ENCODE results near the gene CPLX3.

The CPLX3 gene

GRCh38 chr15:74845208-74845568 lies 18.8 kb downstream of the CPLX3 start:
- DNase-seq (ENCODE audit: low spot score) = no peak

GRCh38 chr15:74845581-74845980 lies 19.2 kb downstream of the CPLX3 start:
- DNase-seq (ENCODE audit: low spot score) = no peak

DNA sequence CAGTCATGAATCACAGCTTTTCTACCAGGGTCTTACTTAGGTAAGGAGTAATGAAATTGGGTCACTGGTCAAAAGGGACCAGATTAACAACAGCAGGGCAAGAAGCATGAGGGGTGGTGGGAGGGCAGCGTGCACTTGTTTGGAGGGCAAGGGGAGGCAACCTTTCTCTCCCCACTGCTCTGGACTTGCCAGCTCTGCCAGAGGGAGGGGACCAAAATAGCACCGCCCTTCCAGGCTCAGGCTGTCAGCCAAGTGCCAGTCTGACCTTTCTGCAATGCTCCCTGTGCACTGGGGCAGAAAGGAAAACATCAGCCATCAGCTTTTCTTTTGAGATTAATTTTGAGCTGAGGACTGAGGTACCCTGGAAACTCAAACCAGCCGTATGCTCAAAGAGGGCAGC lies 21.0 kb downstream of the CPLX3 start:
- no peak for DNase-seq (ENCODE audit: low spot score)

- DNase-seq (ENCODE audit: low spot score) = no peak
Measured at GRCh38 chr15:74850393-74850792, 24.0 kb downstream of the CPLX3 start.

DNA sequence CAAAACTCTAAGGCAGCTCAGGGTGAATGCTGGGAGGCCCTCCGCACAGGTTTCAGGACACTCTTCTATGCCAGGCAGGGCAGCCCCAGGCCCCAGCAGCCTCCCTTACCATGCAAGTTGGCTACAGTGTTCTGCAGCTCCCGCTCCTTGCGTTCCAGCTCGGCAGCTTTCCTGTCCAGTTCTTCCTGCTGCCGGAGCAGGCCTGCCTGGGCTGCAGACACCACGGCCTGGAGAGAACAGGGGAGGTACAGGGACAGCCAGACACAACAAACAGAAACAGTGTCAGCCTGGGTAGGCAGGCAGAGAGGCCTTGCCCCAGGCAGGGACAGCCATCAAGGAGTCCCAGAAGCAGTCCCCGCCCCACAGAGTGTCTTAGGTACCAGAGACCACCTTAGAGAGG lies 25.5 kb downstream of the CPLX3 start:
- no peak for DNase-seq (ENCODE audit: low spot score)

DNA sequence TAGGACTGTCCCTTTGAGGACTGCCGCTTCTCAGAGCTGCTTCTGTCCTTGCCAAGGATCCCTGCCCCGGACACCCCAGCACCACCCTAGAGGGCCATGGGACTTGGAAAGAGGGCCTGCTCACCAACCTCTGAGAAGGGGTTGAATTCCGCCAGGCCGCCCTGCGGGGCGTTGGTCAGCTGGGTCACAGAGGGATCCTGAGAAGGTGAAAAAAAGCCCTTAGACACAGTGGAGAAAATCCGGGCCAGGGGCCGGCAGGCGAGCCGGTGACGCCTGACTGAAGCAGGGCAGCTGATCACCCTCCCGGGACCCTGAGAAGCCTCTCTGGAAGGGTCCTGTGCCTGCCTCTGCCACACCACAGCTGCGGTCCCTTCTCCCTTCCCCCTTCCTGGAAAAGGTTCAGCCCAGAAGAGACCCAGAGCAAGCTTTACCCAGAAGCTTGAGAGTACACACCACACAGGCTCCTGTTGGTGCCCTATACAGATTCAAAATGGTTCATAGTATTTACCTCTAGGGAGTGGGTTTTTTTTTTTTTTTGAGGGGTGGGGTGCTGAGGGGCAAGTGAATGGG lies 28.1 kb downstream of the CPLX3 start:
- DNase-seq (ENCODE audit: low spot score) = no peak

GRCh38 chr15:74855857-74856256 lies 29.4 kb downstream of the CPLX3 start:
- DNase-seq (ENCODE audit: low spot score) = no peak

GRCh38 chr15:74856537-74856936 lies 30.1 kb downstream of the CPLX3 start:
- no peak for DNase-seq (ENCODE audit: low spot score)

GRCh38 chr15:74857082-74857655 lies 30.7 kb downstream of the CPLX3 start:
- no peak for DNase-seq (ENCODE audit: low spot score)

DNA sequence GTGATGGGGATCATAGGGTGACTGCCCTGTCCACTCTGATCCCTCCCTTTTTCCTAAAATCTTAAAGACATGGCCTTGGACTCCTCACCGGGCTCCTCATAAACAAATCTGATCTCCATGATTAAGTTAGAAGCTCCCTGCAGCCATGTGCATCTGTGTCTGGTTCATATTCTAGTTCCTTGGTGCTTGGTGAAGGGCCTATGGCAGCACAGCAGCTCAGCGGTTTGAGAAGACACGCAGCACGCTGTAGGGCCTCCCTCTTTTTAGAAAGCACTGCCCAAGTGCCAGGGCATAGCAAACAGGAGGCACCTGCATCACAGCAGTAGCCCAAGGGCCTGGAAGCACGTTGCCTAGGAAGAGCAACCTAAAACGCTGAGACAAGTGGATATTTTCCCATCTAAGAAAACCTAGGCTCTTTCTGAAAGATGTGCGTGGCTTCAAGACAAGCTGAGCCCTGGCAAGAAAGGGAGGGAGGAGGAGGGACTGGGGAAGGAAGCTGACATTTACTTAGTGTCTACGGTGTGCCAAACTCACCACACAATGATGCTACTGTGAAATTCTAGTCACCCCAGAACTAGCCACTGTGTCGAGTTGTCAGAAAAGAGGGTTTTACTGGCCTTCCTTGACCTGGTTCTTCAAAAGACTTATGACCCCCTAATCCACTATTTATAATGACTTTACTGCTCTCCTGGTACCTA lies 31.4 kb downstream of the CPLX3 start:
- no peak for DNase-seq (ENCODE audit: low spot score)

- no peak for DNase-seq (ENCODE audit: low spot score)
Measured at GRCh38 chr15:74858369-74858740, 31.9 kb downstream of the CPLX3 start.

DNA sequence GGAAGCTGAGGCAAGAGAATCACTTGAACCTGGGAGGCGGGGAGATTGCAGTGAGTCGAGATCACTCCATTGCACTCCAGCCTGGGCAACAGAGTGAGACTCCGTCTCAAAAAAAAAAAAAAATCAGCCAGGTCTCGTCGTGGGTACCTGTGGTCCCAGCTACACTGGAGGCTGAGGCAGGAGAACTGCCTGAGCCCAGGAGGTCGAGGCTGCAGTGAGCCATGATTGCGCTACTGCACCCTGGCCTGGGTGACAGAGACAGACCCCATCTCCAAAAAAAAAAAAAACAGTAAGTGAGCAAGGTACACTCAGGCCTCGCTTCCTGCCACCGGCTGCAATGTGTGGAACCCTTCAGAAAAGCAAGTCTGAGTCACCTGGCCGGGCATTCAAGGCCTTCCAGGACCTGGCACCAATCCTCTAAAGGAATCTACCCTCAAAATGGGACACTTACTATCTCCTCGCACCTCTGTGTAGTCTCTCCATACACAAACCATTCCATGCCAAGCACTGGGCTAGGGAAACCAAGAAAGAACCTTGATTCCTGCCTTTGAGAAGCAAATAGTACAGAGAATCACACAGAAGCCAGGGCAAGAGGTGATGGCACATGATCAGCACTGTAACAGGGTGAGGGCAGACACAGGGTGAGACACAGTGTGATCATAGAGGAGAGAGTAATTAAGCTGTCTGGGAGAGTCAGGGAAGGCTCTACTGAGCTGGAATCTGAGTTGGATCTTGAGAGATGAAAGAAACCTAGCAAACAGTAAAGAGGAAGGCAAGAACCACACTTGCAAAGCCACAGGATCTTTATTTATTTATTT lies 37.0 kb downstream of the CPLX3 start:
- no peak for DNase-seq (ENCODE audit: low spot score)

- no peak for DNase-seq (ENCODE audit: low spot score)
Measured at GRCh38 chr15:74864296-74864695, 37.9 kb downstream of the CPLX3 start.

DNA sequence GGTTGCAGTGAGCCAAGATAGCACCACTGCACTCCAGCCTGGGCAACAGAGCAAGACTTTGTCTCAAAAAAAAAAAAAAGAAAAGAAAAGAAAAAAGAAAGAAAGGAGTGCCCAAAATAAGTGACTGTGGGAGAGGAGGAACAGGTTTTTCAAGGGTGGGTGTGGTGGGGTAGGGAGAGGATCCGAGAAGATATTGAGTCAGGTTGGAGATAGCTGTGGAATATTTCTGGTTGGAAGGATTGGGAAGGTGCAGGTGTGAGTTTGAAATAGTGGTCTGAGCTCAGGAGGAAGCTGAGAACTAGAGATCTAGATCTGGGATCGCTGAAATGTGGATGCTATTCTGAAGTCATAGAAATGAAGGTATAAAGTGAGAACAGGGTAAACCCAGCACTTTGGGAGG lies 38.9 kb downstream of the CPLX3 start:
- DNase-seq (ENCODE audit: low spot score) = no peak

DNA sequence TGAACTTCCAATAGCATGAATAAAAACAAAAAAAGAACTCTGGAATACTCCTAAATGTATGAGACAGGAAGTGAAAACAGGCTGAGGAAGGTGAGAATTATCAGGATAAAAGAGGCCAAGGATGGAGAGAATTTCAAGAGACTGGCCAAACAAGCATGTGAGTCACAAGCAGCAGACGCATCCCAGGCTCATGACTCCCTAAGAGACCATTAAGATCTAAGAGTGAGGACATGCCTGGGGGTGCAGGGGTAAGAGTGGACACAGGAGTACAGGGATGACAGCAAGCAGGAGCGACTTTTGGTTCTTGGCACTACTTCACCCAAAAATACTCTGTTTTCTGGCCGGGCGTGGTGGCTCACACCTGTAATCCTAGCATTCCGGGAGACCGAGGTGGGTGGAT lies 39.7 kb downstream of the CPLX3 start:
- DNase-seq (ENCODE audit: low spot score) = no peak

DNA sequence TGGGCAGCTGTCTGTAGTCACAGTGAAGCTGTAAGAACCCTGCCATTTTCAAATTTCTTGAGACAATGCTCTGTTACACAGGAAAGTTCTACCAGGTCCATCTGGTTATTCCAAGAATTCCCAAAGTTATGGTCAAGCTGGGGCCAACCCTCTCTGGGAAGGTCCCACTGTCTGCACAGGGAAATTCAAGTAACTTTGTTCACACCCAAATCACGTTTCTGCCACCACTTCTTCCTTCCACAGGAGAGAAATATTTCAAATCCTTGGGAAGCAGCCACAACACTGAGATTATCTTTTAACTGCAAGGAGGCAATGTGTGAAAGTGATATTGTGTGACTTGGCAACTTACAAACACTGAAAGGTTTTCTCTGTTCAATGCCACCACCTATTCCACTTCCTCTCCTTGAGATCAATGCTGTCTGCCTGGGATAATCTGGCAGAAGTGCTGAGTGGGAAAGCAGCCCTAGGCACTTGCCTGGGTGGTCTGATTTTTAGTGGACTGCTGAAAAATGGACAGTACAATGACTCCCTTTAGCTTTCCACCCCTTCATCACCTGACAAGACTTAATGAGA lies 41.1 kb downstream of the CPLX3 start:
- DNase-seq (ENCODE audit: low spot score) = no peak

GRCh38 chr15:74868059-74868458 lies 41.6 kb downstream of the CPLX3 start:
- DNase-seq (ENCODE audit: low spot score) = no peak

DNA sequence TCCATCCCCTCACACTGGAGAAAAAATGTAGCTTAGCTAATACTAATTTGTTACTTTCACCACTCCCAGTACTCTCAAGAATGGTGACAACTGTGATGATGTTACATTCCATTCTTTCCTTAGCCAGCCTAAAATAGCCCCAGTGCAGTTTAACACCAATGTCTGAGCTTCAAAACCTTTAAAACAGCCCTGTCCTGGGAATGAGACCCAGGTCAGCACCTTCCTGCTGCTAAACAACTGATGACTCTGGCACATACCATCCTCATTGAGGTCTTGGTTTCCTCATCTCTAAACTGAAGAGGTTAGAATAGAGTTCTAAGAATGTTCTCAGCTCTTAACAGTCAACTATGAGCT lies 42.9 kb downstream of the CPLX3 start:
- DNase-seq (ENCODE audit: low spot score) = no peak

DNA sequence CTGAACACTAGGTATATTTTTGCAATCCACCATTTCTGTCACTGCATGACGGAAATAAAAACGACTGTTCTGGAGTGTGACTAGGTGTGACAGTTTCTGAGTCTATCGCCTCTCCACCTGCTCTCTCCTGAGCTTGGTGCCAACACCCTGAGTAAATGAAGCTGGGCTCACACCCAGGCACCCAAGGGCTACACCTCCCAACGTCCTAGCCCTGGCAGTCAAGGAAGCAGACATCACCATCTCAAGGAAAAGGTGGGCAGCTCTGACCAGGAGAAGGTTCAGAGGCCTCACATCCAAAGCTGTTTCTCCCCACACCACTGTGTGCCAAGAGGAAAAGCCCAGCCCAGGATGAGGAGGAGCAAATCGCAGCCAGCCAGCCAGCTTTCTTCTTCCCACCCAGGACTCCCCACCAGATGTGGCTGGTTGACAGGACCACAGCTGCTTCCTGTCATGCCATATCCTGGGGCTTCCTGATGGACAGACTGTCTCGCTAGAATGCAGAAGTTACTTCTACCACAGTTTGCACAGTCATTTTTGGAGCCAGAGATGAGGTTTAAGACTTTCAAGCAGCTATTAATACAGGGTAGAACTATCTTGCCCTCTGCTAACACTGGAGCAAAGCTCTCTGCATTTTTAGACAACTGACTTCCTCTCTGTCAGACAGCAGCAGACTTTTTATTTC lies 43.4 kb downstream of the CPLX3 start:
- DNase-seq (ENCODE audit: low spot score) = peak; percentile 11

DNA sequence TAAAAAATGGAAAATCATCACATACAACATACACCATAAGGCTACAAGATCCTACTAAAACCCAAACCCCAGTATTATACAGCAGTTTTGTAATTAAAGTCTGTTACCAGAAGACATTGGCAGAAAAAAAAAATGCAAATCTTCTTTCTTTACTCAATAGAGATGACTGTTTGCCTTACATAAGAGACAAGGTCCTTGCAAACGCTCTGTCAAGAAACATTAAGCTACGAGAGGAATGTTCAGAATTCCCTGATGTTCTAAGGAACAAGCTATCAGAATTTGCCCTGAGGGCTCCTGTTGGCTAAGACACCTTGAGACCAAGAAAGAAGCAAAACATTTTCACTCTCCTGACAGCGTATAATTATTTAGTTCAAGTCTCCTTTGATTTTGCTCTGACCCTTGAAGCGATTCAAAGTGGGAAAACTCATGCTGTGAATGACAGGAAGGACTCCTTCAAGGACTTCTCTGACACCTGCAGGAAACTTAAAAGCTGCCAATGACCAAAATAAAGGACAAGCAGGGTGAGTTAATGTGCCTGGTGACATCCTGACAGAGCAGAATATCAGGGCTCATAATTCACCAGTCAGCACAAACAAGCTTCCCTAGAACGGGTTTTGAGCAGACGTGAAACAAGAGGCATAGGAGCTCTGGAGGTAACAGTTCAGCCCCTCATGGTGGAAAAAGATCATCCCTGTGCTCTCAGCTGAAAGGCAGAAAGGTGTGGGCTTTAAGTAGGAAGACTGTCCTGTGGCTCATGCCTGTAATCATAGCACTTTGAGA lies 44.2 kb downstream of the CPLX3 start:
- DNase-seq (ENCODE audit: low spot score) = no peak

DNA sequence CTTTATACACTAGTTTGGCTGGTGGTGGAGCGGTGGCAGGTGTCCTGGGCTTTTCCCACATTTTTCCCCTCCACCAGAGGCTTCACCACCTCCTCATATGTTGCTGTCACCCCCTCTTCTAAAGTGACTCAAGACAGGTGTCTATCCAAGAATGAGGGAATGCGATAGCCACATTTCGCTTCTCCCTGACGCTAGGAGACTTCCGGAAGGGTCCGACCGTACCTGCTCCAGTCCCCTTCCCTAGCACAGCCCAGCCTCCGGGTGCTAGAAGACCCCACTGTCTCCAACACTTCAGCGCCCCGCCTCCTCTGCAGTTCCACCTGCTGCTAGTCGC lies 46.2 kb downstream of the CPLX3 start:
- DNase-seq (ENCODE audit: low spot score) = no peak
